GM12864 (cell line): ENCODE data around the gene INO80D.
A peak's percentile ranks its signal among the peaks of the same experiment; 100 is the strongest.
"Not testable (repeated sequence)": the region's sequence is repeated elsewhere in the genome, so short reads cannot be mapped to it uniquely, and the experiment has no call there.

Experiments
- DNase-seq: peaks from one replicate; pipeline ENCODE4 v3.0.0-alpha.2; 2011; ENCODE audit warnings: low read depth
- H3K4me3 ChIP-seq: 2 replicates; pipeline ENCODE4 v1.5.1; 2011; ENCODE audit warnings: mild to moderate bottlenecking, low read depth, low read length, control low read depth
- TF ChIP-seq, protein P1 (sequence below): IDR thresholded peaks from 2 replicates; pipeline ENCODE4 v1.5.1; 2011; ENCODE audit warnings: low read depth, mild to moderate bottlenecking, moderate library complexity, low read length, control low read depth, inconsistent platforms; ENCODE audit errors: missing control alignments

INO80D gene, protein sequence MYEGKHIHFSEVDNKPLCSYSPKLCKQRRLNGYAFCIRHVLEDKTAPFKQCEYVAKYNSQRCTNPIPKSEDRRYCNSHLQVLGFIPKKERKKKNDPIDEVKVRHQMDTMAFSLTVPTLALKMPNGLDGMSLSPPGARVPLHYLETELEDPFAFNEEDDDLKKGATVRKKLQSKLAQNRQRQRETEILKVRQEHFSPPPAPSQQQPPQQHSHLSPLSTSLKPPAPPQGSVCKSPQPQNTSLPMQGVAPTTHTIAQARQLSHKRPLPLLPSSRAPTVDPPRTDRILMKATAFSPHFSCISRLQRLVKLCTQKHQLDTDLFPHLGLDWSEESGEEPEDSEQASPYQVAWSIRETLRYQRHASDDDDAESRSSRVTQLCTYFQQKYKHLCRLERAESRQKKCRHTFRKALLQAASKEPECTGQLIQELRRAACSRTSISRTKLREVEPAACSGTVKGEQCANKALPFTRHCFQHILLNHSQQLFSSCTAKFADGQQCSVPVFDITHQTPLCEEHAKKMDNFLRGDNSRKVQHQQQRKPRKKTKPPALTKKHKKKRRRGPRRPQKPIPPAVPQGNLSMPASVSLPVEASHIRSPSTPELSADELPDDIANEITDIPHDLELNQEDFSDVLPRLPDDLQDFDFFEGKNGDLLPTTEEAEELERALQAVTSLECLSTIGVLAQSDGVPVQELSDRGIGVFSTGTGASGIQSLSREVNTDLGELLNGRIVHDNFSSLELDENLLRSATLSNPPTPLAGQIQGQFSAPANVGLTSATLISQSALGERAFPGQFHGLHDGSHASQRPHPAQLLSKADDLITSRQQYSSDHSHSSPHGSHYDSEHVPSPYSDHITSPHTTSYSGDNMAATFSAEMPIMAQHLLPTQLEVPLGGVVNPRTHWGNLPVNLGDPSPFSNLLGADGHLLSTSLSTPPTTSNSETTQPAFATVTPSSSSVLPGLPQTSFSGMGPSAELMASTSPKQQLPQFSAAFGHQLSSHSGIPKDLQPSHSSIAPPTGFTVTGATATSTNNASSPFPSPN

DNA sequence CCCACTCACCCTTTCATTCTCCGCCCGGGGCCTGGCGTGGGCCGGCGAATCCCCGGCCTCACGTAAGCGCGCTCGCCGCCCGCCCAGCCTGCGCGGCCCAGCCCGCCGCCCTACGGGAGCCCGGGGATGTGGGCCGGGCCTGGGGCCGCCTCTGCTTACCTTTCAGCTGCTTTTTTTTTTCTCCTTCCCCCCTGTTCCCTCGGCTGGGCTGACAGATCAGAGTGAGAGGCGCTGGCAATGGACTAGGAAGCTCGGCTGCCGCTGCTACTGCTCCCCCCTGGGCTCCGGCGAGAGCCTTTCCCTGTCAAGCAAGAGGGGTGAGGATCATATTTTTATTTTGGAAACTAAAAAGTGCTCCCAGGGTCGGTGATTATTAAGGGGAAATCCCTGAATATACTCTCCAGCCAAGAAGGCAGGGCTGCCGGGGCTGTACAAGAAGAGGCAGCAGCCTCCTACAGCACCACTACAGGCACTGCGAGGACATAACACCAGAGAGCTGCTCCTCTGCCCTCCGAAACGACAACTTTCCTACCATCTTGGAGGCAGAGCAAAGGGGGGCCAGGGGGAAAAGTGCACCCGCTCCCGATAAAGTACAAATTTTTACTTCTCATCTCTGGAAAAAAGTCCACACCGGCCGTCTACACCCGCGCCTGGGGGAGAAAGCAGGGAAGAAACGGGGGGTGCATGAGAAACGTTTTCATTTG lies at the start of gene INO80D:
INO80D (minus strand) TSS at position 433 of the 704 bp plus-strand sequence. CDS start 23,158 bp downstream, outside the sequence.
- DNase-seq = peak; percentile 75
- peak within 1 kb of the TSS; percentile 78 for H3K4me3 ChIP-seq
- TF ChIP-seq, protein P1, sequence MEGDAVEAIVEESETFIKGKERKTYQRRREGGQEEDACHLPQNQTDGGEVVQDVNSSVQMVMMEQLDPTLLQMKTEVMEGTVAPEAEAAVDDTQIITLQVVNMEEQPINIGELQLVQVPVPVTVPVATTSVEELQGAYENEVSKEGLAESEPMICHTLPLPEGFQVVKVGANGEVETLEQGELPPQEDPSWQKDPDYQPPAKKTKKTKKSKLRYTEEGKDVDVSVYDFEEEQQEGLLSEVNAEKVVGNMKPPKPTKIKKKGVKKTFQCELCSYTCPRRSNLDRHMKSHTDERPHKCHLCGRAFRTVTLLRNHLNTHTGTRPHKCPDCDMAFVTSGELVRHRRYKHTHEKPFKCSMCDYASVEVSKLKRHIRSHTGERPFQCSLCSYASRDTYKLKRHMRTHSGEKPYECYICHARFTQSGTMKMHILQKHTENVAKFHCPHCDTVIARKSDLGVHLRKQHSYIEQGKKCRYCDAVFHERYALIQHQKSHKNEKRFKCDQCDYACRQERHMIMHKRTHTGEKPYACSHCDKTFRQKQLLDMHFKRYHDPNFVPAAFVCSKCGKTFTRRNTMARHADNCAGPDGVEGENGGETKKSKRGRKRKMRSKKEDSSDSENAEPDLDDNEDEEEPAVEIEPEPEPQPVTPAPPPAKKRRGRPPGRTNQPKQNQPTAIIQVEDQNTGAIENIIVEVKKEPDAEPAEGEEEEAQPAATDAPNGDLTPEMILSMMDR = peak; percentile 76

DNA sequence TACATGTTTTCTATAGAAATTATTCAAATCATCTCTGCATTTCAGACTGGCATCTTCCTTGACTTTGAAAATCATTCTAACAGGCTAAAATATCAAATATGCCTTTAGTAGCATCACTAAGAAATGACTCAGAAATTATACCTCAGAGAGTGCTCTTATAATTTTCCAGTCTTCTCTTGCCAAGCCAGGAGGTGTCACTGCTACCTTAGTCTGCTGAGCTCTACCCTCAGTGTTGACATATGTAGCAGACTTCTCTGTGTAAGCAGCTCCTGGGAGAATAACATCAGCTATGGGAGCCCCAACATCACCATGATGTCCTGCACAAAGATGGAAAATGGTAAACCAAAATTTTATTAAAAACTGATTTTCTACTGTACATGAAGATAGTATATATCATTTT lies 41.7 kb upstream of the INO80D start:
- no peak for DNase-seq
- TF ChIP-seq, protein P1 = no peak
- H3K4me3 ChIP-seq = no peak overlapping the region

DNA sequence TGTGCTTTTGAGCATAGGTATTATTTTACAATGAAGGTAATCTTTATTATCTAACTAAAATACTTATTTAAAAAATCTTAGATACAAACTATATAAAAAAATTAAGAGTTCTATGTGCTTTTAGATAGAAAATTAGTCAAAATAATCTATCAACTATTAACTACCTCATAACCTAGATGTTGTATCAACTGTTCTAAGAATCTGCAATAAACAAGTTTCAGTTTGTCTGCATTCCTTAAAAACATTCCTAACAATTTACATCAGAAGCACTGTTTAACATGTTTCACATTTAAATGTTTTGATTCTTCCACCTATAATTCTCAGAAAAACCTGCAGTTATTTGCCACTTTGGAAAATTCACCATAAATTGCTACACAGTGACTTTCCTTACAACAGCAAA lies 39.9 kb upstream of the INO80D start:
- TF ChIP-seq, protein P1 = no peak
- H3K4me3 ChIP-seq = no peak overlapping the region
- no peak for DNase-seq

DNA sequence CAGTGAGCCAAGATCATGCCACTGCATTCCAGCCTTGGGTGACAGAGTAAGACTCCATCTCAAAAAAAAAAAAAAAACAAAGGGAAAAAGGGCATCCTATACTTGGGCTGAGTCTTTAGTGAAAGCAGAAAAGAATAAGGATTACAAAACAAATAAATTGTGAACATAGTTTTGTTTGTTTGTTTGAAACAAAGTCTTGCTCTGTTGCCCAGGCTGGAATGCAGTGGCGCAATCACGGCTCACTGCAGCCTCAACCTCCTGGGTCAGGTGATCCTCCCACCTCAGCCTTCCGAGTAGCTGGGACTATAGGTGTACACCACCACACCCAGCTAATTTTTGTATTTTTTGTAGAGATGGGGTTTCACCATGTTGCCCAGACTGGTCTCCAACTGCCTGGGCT lies 36.6 kb upstream of the INO80D start:
- H3K4me3 ChIP-seq, DNase-seq: not testable (repeated sequence)

DNA sequence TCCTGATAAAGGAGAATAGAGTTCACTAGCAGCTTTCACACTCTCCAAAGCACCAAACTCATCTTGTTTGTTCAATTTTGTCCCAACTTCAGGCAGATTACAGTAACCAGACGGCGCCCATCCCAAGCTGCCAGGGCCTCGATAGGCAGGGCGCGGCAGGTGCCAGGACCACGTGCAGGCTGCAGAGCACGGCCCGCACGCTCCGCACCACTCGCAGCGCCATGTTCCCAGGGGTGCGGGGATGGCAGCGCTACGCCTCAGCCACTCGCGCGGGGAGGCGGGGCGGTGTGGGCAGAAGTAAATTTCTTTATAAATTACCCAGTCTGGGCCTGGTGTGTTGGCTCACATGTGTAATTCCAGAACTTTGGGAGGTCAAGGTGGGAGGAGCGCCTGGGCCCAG lies 30.3 kb upstream of the INO80D start:
- no peak for DNase-seq
- TF ChIP-seq, protein P1 = no peak
- H3K4me3 ChIP-seq = no peak overlapping the region

DNA sequence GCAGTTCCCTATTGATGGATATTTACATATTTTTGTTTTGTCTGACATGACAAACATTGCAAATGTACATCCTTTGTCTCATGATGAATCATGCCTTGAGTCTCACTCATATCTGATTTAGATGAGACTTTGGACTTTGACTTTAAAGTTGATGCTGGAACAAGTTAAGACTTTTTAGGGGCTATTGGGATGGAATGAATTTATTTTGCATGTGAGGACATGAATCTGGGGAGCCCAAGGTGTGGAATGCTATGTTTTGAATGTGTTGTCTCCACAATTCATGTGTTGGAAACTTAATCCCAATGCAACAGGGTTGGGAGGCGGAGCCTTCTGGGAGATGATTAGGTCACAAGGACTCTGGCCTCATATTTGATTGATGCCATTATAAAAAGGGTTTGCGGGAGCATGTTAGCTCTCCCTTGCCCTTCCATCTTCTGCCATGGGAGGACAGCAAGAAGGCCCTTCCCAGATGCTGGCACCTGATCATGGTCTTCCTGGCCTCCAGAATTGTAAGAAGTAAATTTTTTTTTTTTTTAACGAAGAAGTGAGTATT lies 29.1 kb upstream of the INO80D start:
- no peak for DNase-seq
- TF ChIP-seq, protein P1 = no peak
- H3K4me3 ChIP-seq = no peak overlapping the region
